GM10266 (cell line): ENCODE data around the gene ZNF580.

Experiments
- DNase-seq: peaks from one replicate; pipeline ENCODE4 v3.0.0; 2012; ENCODE audit errors: extremely low spot score
- TF ChIP-seq, protein P1 (sequence below): IDR thresholded peaks from 2 replicates; pipeline ENCODE4 v1.5.1; 2012; ENCODE audit warnings: mild to moderate bottlenecking, low read depth; ENCODE audit not compliant: control insufficient read depth, insufficient read depth; ENCODE audit errors: missing control alignments

The ZNF580 gene

DNA sequence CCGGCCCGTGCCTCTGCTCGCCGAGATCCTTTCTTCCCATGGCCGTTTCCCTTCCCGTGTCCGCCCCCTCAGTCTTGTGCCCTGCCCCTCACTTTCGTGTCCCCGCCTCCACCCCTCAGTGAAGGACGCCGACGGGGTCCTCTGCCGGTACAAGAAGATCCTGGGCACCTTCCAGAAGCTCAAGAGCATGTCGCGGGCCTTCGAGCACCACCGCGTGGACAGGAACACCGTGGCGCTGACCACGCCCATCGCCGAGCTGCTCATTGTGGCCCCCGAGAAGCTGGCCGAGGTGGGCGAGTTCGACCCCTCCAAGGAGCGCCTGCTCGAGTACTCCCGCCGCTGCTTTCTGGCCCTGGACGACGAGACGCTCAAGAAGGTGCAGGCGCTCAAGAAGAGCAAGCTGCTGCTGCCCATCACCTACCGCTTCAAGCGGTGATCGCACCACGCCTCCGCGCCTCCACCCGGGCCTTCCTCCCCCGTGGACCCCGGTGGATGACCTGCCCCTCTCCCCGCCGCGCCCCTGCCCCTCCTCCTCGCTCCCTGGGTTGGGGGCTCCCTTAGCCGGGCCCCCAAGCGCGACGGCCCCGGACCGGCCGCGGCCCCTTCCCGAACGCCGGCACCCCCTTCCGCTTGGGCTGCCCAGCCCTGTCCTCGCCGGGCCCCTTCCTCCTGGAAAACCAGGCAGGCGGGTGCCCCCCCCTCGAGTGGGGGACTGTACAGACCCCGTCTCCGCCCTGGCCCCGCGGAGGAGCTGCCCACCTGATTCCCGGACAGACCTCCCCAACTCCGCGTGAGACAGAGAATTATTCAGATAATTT lies 11.7 kb downstream of the ZNF580 start:
- TF ChIP-seq, protein P1, sequence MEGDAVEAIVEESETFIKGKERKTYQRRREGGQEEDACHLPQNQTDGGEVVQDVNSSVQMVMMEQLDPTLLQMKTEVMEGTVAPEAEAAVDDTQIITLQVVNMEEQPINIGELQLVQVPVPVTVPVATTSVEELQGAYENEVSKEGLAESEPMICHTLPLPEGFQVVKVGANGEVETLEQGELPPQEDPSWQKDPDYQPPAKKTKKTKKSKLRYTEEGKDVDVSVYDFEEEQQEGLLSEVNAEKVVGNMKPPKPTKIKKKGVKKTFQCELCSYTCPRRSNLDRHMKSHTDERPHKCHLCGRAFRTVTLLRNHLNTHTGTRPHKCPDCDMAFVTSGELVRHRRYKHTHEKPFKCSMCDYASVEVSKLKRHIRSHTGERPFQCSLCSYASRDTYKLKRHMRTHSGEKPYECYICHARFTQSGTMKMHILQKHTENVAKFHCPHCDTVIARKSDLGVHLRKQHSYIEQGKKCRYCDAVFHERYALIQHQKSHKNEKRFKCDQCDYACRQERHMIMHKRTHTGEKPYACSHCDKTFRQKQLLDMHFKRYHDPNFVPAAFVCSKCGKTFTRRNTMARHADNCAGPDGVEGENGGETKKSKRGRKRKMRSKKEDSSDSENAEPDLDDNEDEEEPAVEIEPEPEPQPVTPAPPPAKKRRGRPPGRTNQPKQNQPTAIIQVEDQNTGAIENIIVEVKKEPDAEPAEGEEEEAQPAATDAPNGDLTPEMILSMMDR: no peak

DNA sequence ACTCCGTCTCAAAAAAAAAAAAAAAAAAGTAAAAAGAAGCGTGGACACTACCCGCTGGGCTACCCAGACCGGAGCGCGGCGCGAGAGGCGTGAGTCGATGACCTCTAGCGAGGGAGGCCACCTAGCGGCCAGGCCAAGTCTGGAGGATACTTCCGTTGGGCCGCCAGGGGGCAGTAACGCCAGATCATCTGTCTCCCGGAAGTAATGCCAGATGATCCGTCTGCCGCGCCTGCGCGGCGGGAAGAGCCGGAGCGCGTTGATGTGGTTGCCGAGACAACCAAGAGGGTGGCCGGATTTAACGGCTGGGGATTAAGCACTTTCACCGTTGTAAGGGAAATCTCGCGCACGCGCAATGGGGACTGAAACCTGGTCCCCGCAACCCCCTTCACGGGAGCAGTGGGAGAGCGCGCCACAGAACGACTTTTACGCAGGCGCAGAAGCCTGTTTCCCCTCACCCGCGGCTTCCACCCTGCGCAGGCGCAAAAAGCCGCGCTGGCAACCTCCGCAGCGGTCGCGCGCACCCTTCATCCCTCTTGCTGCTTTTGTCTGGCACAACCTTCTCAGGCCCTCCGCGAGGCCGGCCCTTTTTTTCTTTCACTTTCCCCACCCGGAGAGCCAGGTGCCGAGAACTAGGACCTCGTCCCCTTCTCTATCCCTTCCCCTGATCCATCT lies 13.0 kb downstream of the ZNF580 start:
- peak; percentile 96 for DNase-seq
- TF ChIP-seq, protein P1: peak; percentile 100

More for the DNA sequence above, 11.7 kb downstream of the ZNF580 start:
- no peak for DNase-seq

DNA sequence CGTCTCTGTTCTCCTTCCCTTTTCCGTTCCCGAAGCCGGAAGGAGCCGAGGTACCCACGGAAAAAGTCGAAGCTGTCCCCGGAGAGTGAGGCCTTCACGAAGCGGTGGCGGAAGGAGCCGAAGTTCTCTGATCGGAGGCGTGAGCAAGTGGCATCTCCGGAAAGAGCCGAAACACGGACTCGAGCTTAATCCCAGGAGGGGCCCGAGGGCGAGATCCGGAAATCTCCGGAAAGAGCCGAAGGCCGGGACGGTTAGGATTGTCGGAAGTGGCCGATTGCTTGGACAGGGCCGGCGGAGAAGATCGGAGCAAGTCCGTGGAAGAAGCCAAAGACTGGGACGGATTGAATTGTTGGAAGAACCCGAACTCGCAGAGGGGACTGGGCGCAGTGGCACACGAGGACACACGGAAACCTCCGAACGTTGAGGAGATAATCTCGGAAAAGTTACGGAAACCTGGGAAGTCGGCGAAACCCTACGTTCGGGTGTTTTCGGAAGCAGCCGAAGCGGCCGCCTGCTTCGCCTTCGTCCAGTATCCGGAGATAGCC lies 13.6 kb downstream of the ZNF580 start:
- TF ChIP-seq, protein P1: no peak

DNA sequence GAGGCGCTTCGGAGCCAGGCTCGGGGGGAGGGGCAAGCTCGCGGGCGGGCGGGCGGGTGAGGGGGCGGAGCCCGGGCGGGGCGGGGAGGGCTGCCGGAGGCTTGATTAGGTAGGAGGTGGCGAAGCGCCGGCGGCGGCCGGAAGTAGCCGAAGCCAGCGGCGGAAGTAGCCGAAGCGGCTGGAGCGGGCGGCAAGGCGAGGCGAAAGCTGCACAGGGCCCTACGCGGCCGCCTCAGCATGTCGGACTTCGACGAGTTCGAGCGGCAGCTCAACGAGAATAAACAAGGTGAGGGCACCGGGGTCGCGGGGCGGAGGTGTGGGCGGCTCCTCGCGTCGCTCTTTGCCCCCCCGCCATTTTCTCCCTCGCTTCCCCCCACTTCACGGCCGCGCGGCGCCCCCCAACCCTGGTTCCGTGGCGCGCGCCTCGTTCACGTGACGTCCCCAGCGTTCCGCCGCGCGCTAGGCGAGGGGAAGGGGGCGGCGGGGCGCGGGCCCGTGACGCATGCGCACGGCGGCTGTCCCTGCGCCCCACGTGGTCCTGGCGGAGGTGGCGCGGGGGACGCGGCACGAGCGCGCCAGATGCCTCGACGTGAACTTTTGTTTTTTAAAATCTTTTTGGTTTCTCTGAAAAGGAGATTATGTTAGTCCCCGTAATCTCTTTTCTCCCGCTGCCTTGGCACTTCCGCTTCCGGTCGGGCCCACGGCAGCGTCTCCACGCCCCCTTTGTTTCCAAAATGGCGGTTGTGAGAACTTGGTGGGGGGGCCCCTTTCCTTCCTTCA lies 14.3 kb downstream of the ZNF580 start, which contains the start of gene U2AF2:
Gene U2AF2 (plus strand): TSS at position 168 of the 780 bp plus-strand sequence. CDS start 70 bp downstream, at position 238.
- DNase-seq: peak; percentile 98
- TF ChIP-seq, protein P1: no peak

More for the DNA sequence above, 13.6 kb downstream of the ZNF580 start:
- DNase-seq: peak; percentile 96

DNA sequence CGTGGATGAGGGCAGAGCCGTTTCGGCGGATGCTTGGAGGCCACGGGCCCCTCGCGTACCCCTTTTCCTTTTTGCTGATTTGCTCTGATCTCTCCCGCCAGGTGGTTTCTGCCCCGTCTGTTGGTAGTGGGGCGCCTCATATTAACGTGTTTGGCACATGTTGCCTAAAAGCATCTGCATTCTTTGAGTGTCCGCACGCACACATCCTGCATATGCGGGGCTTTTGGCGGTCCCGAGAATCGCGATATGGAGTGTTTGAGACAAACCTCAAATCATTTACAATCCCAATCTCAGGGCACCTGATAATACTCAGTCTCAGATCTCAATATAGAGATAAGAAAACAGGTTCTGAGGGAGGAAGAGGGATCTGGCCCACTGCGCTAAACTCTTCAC lies 14.8 kb downstream of the ZNF580 start:
- TF ChIP-seq, protein P1: no peak
- DNase-seq: no peak

DNA sequence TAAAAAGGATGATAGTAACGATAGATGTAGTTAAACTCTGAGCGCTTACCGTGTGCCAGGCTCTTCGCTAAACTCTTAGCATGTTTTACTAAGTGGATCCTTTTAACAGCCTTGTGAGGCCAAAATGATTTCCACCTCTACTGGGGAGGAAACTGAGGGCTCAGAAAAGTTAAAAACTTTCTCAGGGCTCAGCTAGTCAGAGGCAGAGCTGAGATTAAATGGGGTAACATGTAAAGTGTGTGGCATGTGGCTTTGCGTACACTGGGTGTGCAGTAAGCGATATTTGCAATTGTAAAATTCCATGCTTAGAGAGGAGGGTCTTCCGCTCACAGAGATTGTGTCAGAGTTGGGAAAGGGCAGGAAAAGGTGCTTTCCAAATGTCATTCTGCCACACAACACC lies 15.8 kb downstream of the ZNF580 start:
- TF ChIP-seq, protein P1: no peak
- DNase-seq: no peak
